Lower leg skin (tissue), 3 donors: ENCODE data around the gene SAMD13.

ENCODE experiments used
- CTCF ChIP-seq, 3 donors: fragments of 450-650 bp; IDR thresholded peaks; one replicate each; pipeline ENCODE4 v1.5.1; 2016; ENCODE audit warnings: antibody characterized with exemption in 3 of 3, mild to moderate bottlenecking in 3 of 3, moderate library complexity in 2 of 3
- POLR2A ChIP-seq, 2 donors: fragments of 450-650 bp; IDR thresholded peaks; one replicate each; pipeline ENCODE4 v1.6.1; 2016 to 2017; ENCODE audit warnings: antibody characterized with exemption in 2 of 2, mild to moderate bottlenecking in 1 of 2, moderate library complexity in 1 of 2

DNA sequence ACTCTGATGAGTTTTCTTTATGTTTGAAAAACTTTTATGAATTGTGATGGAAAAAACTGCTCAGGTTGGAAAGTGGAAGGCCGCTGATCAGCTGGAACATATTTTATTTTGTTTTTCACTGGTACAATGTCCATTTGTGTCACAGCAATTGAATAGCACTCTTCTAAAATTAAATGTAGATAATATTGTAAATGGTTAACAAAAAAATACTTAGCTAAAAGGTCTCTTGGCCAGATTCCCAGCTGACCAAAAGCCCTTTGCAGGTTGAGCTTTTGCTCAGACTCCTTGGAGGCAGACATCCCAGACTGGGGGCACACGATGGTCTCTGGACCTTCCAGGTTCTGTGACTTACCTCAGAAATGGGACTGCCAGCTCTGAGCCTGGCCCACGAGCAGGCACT is 26.3 kb downstream of the SAMD13 start:
- TF ChIP-seq CTCF (IDR thresholded peaks at IDR 0.05) (no peak), POLR2A (IDR thresholded peaks at IDR 0.05) (no peak)
